OCI-LY3 (cell line): ENCODE results near the gene GULP1.

Source experiments
- H2AFZ ChIP-seq: fragments of 200-600, 300-600 bp; shearing (Covaris generic); 2 replicates; pipeline ENCODE4 v1.6.0; 2014; ENCODE audit warnings: antibody characterized with exemption, low read depth, low read length
- H3K27ac ChIP-seq: fragments of 200-600, 300-600 bp; sonication (generic); 2 replicates; pipeline ENCODE4 v1.5.1; 2014; ENCODE audit warnings: mild to moderate bottlenecking, low read length, moderate library complexity, mixed read lengths
- H3K27me3 ChIP-seq: fragments of 200-600, 300-600 bp; sonication (generic); 2 replicates; pipeline ENCODE4 v1.6.1; 2014; ENCODE audit warnings: low read depth, low read length, mixed read lengths
- H3K36me3 ChIP-seq: fragments of 200-600, 300-600 bp; sonication (generic); replicated peaks from 2 replicates; pipeline ENCODE3; 2014; ENCODE audit warnings: low read depth, low read length, mixed read lengths
- H3K4me1 ChIP-seq: fragments of 300-600, 200-600 bp; sonication (generic); 2 replicates; pipeline ENCODE4 v1.6.1; 2014; ENCODE audit warnings: low read length, mixed read lengths
- H3K4me2 ChIP-seq: fragments of 200-600, 300-600 bp; sonication (generic); 2 replicates; pipeline ENCODE4 v1.6.1; 2014; ENCODE audit warnings: low read length, mixed read lengths
- H3K4me3 ChIP-seq: fragments of 300-600, 200-600 bp; sonication (generic); 2 replicates; pipeline ENCODE4 v1.5.1; 2014; ENCODE audit warnings: antibody characterized with exemption, mild to moderate bottlenecking, low read length, moderate library complexity
- H3K79me2 ChIP-seq: fragments of 300-600, 200-600 bp; shearing (Covaris generic); 2 replicates; pipeline ENCODE4 v1.6.1; 2014; ENCODE audit warnings: mild to moderate bottlenecking, low read length, mixed read lengths
- H3K9ac ChIP-seq: fragments of 300-600, 200-600 bp; shearing (Covaris generic); 2 replicates; pipeline ENCODE4 v1.6.0; 2014; ENCODE audit warnings: mild to moderate bottlenecking, low read length, moderate library complexity
- H3K9me3 ChIP-seq: fragments of 200-600, 300-600 bp; shearing (Covaris generic); 2 replicates; pipeline ENCODE4 v1.6.1; 2014; ENCODE audit warnings: low read length, mixed read lengths; ENCODE audit not compliant: insufficient read depth
- H4K20me1 ChIP-seq: fragments of 200-600, 300-600 bp; sonication (generic); 2 replicates; pipeline ENCODE4 v1.6.1; 2016; ENCODE audit warnings: low read length, mixed read lengths; ENCODE audit not compliant: insufficient read depth
- CTCF ChIP-seq: fragments of 200-600, 300-600 bp; sonication (generic); IDR thresholded peaks from 2 replicates; pipeline ENCODE4 v1.5.1; 2014; ENCODE audit warnings: antibody characterized with exemption, low read length, low read depth
- EZH2phosphoT487 ChIP-seq: fragments of 200-600 bp; shearing (Covaris generic); IDR thresholded peaks from 2 replicates; pipeline ENCODE4 v1.6.1; 2018; ENCODE audit warnings: antibody characterized with exemption, mixed run types, low read depth

GULP1 gene

GRCh38 chr2:188320861-188321260 is 29.2 kb downstream of the GULP1 start:
- H3K4me3 ChIP-seq = no peak overlapping the region
- H3K36me3 ChIP-seq = no peaks in the 10 kb centered on the region
- no peak overlapping the region for H3K9ac ChIP-seq
- no peak overlapping the region for H3K4me2 ChIP-seq
- H3K27me3 ChIP-seq = no peaks in the 10 kb centered on the region
- no peak overlapping the region for H2AFZ ChIP-seq
- H3K9me3 ChIP-seq = no peaks in the 10 kb centered on the region
- no peaks in the 10 kb centered on the region for H3K4me1 ChIP-seq
- TF ChIP-seq CTCF = no peak
- TF ChIP-seq EZH2phosphoT487 = no peak
- no peak overlapping the region for H3K27ac ChIP-seq
- H3K79me2 ChIP-seq = no peaks in the 10 kb centered on the region
- H4K20me1 ChIP-seq = no peaks in the 10 kb centered on the region

GRCh38 chr2:188322569-188323551 is 31.2 kb downstream of the GULP1 start:
- no peaks in the 10 kb centered on the region for H3K4me1 ChIP-seq
- no peak overlapping the region for H2AFZ ChIP-seq
- H3K27ac ChIP-seq = no peak overlapping the region
- no peaks in the 10 kb centered on the region for H3K36me3 ChIP-seq
- H3K9me3 ChIP-seq = no peaks in the 10 kb centered on the region
- H3K4me2 ChIP-seq = no peak overlapping the region
- H3K27me3 ChIP-seq = no peaks in the 10 kb centered on the region
- H4K20me1 ChIP-seq = no peaks in the 10 kb centered on the region
- H3K9ac ChIP-seq = no peak overlapping the region
- no peak overlapping the region for H3K4me3 ChIP-seq
- no peaks in the 10 kb centered on the region for H3K79me2 ChIP-seq
- TF ChIP-seq CTCF (no peak), EZH2phosphoT487 (no peak)

- no peak overlapping the region for H2AFZ ChIP-seq
- no peaks in the 10 kb centered on the region for H3K79me2 ChIP-seq
- no peaks in the 10 kb centered on the region for H3K4me1 ChIP-seq
- H3K36me3 ChIP-seq = no peaks in the 10 kb centered on the region
- no peak overlapping the region for H3K9ac ChIP-seq
- H3K27me3 ChIP-seq = no peaks in the 10 kb centered on the region
- H3K27ac ChIP-seq = no peak overlapping the region
- no peak overlapping the region for H3K4me2 ChIP-seq
- no peak overlapping the region for H3K4me3 ChIP-seq
- TF ChIP-seq EZH2phosphoT487 = no peak
- no peak for TF ChIP-seq CTCF
- H4K20me1 ChIP-seq = no peaks in the 10 kb centered on the region
- H3K9me3 ChIP-seq = no peaks in the 10 kb centered on the region
Measured at GRCh38 chr2:188324067-188324466, 32.4 kb downstream of the GULP1 start.

- Histone ChIP-seq H3K79me2 (no peaks in the 10 kb centered on the region), H3K4me1 (no peaks in the 10 kb centered on the region), H3K36me3 (no peaks in the 10 kb centered on the region), H3K9ac (no peak overlapping the region), H3K27ac (no peak overlapping the region), H3K4me3 (no peak overlapping the region), H4K20me1 (no peaks in the 10 kb centered on the region), H3K4me2 (no peak overlapping the region), H3K9me3 (no peaks in the 10 kb centered on the region), H3K27me3 (no peaks in the 10 kb centered on the region), H2AFZ (no peak overlapping the region)
- TF ChIP-seq CTCF (no peak), EZH2phosphoT487 (no peak)
Measured at GRCh38 chr2:188326290-188326668, 34.6 kb downstream of the GULP1 start.
